Activated B cell treated with CpG ODN at 0.5 μM for 24 hours (primary cell): ENCODE measurements around the gene ZNF425. TPM values are rescaled to one million over a fixed set of nuclear protein-coding genes. Genes with fewer than 3 reads are reported as not detected.

ENCODE experiments used
- ATAC-seq: fragments of 200-7000 bp; cut with Tn5 transposase; one replicate; pipeline ENCODE4 v1.10.0; 2021; ENCODE audit warnings: low read depth, mild to moderate bottlenecking, moderate library complexity
- CTCF ChIA-PET: fragments of 350-600 bp; sonication (Branson Sonifier 250); formaldehyde crosslinking; loops from one replicate; lab custom pipeline; 2021; ENCODE audit warnings: antibody characterized with exemption; lab: Charles Lee
- POLR2A ChIA-PET: fragments of 350-600 bp; sonication (Branson Sonifier 250); formaldehyde crosslinking; loops from one replicate; lab custom pipeline; 2021; ENCODE audit warnings: antibody characterized with exemption; lab: Charles Lee
- DNase-seq: peaks from one replicate; pipeline ENCODE4 v3.0.0; 2022
- H3K27ac Mint-ChIP-seq: one replicate; pipeline ENCODE4 v1.8.0; 2020; ENCODE audit warnings: mixed read lengths
- H3K27me3 Mint-ChIP-seq: one replicate; pipeline ENCODE4 v1.8.0; 2021; ENCODE audit warnings: mixed read lengths
- H3K36me3 Mint-ChIP-seq: one replicate; pipeline ENCODE4 v1.8.0; 2021; ENCODE audit warnings: low read depth, mixed read lengths
- H3K4me1 Mint-ChIP-seq: one replicate; pipeline ENCODE4 v1.8.0; 2021; ENCODE audit warnings: mixed read lengths
- H3K4me3 Mint-ChIP-seq: one replicate; pipeline ENCODE4 v1.8.0; 2020; ENCODE audit warnings: mild to moderate bottlenecking, mixed read lengths
- H3K9me3 Mint-ChIP-seq: one replicate; pipeline ENCODE4 v1.8.0; 2020; ENCODE audit warnings: mixed read lengths
- CTCF ChIP-seq: fragments of 200-600 bp; IDR thresholded peaks from one replicate; pipeline ENCODE4 v1.8.0; 2022; ENCODE audit warnings: antibody characterized with exemption, mild to moderate bottlenecking
- intact Hi-C: fragments of 100-400 bp; cut with micrococcal nuclease; formaldehyde crosslinking; loops from one replicate; pipeline ENCODE4 v1.15.1; 2024
- total RNA-seq: library from RNA; stranded (reverse); gene quantifications from 2 replicates; pipeline ENCODE4 v1.2.3, GENCODE V29; 2022

The ZNF425 gene
- total RNA-seq, 1 donor from 2014 or later, result 1.4 TPM

GRCh38 chr7:149133028-149133710 is 7.0 kb upstream of the ZNF425 start:
- TF ChIP-seq CTCF, result no peak
- Mint-ChIP-seq H3K4me3 (no peak overlapping the region), H3K27me3 (no peaks in the 10 kb centered on the region), H3K4me1 (peaks cover 3% of the 10 kb centered on the region), H3K9me3 (peaks cover 9% of the 10 kb centered on the region), H3K27ac (no peak overlapping the region), H3K36me3 (peaks cover 31% of the 10 kb centered on the region)
- POLR2A ChIA-PET, result interaction anchor here (1.7 kb wide), 1 partner anchor 14 kb away, joined by 3 read pairs; the partner anchor contains the start of gene ZNF398
- CTCF ChIA-PET, result no interaction called here
- no peak for DNase-seq
- intact Hi-C loops, result no loop called here
- ATAC-seq, result no peak

GRCh38 chr7:149130572-149131198 is 4.6 kb upstream of the ZNF425 start:
- H3K36me3 Mint-ChIP-seq, result peaks cover 35% of the 10 kb centered on the region
- ChIA-PET CTCF (interaction anchor here (2.0 kb wide), 1 partner anchor 16 kb away, joined by 6 read pairs; the partner anchor contains the start of gene ZNF398), POLR2A (no interaction called here)
- DNase-seq (no peak), ATAC-seq (no peak)
- peaks cover 9% of the 10 kb centered on the region for H3K9me3 Mint-ChIP-seq
- no peak for TF ChIP-seq CTCF
- peaks cover 10% of the 10 kb centered on the region for H3K4me1 Mint-ChIP-seq
- intact Hi-C loops, result no loop called here
- no peaks in the 10 kb centered on the region for H3K27me3 Mint-ChIP-seq
- H3K4me3 Mint-ChIP-seq, result no peak overlapping the region
- no peak overlapping the region for H3K27ac Mint-ChIP-seq

- DNase-seq (peak; percentile 70), ATAC-seq (peak; percentile 49)
- Mint-ChIP-seq H3K36me3 (peaks cover 28% of the 10 kb centered on the region), H3K4me1 (peaks cover 21% of the 10 kb centered on the region), H3K9me3 (peaks cover 9% of the 10 kb centered on the region), H3K27me3 (no peaks in the 10 kb centered on the region), H3K4me3 (peak overlapping the region; percentile 98), H3K27ac (peak overlapping the region; percentile 98)
- CTCF ChIA-PET, result interaction anchor here (0.7 to 2.7 kb wide), 6 partner anchors 17 to 158 kb away, joined by 3 to 27 read pairs (median 4); partner anchors contain the start of genes ZNF282 and ZNF398
- POLR2A ChIA-PET, result interaction anchor here (0.9 to 2.9 kb wide), 10 partner anchors 17 to 498 kb away, joined by 3 to 66 read pairs (median 8); partner anchors contain the start of genes PDIA4, ZNF282, ZNF398 and ZNF777
- TF ChIP-seq CTCF, result no peak
- intact Hi-C loops, result loop anchor here (1.0 to 10.0 kb wide), 12 partner anchors 21 to 588 kb away; partner anchors contain the start of genes PDIA4, ZNF212, ZNF398 and ZNF746
Measured at GRCh38 chr7:149126662-149127266, 640 bp upstream of the ZNF425 start.

- H3K9me3 Mint-ChIP-seq, result no peaks in the 10 kb centered on the region
- no peaks in the 10 kb centered on the region for H3K27me3 Mint-ChIP-seq
- H3K27ac Mint-ChIP-seq, result peak overlapping the region; percentile 98
- H3K4me3 Mint-ChIP-seq, result peak overlapping the region; percentile 98
- CTCF ChIA-PET, result interaction anchor here (0.6 to 2.7 kb wide), 5 partner anchors 22 to 120 kb away, joined by 3 to 27 read pairs (median 5); partner anchors contain the start of genes ZNF282 and ZNF398
- H3K4me1 Mint-ChIP-seq, result peaks cover 21% of the 10 kb centered on the region
- TF ChIP-seq CTCF, result no peak
- ATAC-seq (no peak), DNase-seq (no peak)
- intact Hi-C loops, result loop anchor here (1.0 to 10.0 kb wide), 3 partner anchors 184 to 589 kb away; partner anchors contain the start of gene ZNF746
- POLR2A ChIA-PET, result interaction anchor here (0.6 to 2.9 kb wide), 12 partner anchors 22 to 499 kb away, joined by 3 to 66 read pairs (median 6); partner anchors contain the start of genes PDIA4, ZNF282, ZNF398 and ZNF777
- H3K36me3 Mint-ChIP-seq, result peaks cover 14% of the 10 kb centered on the region
Measured at GRCh38 chr7:149125189-149125862, 798 bp downstream of the ZNF425 start.
